ENCODE results near the gene PHF21B.

- TF ChIP-seq POLR2A (IDR thresholded peaks at IDR 0.05) = no peak
- TF ChIP-seq POLR2AphosphoS5 (IDR thresholded peaks at IDR 0.05) = no peak
- TF ChIP-seq CTCF (IDR thresholded peaks at IDR 0.05) = no peak
- no peak for TF ChIP-seq EP300 (IDR thresholded peaks at IDR 0.05)
Observed at GRCh38 chr22:44983878-44984482, 25.8 kb downstream of the PHF21B start.

Data from sigmoid colon (tissue), 4 donors.